Sigmoid colon (tissue), 4 donors: ENCODE measurements around the gene TCERG1.

ENCODE experiments used
- POLR2A ChIP-seq, 2 donors: fragments of 450-650 bp; IDR thresholded peaks; one replicate each; pipeline ENCODE4 v1.6.1; 2016; ENCODE audit warnings: antibody characterized with exemption in 2 of 2, mild to moderate bottlenecking in 2 of 2, moderate library complexity in 2 of 2
- POLR2AphosphoS5 ChIP-seq, 4 donors: sonication (generic); formaldehyde crosslinking; IDR thresholded peaks; one replicate each; pipeline ENCODE4 v1.6.1; 2017; ENCODE audit warnings: antibody characterized with exemption in 4 of 4
- TF ChIP-seq, protein P1 (sequence below), 4 experiments: fragments of 450-650 bp in 3 of 4; fragments of 200-600 bp in 1 of 4; IDR thresholded peaks; one replicate each; pipeline ENCODE4 v1.5.1; 2016 to 2019; ENCODE audit warnings: antibody characterized with exemption in 4 of 4, mild to moderate bottlenecking in 3 of 4, moderate library complexity in 2 of 4

GRCh38 chr5:146457431-146457830, 10.3 kb downstream of the TCERG1 start:
- TF ChIP-seq POLR2AphosphoS5 (IDR thresholded peaks at IDR 0.05) (no peak), POLR2A (IDR thresholded peaks at IDR 0.05) (no peak)
- TF ChIP-seq, protein P1, sequence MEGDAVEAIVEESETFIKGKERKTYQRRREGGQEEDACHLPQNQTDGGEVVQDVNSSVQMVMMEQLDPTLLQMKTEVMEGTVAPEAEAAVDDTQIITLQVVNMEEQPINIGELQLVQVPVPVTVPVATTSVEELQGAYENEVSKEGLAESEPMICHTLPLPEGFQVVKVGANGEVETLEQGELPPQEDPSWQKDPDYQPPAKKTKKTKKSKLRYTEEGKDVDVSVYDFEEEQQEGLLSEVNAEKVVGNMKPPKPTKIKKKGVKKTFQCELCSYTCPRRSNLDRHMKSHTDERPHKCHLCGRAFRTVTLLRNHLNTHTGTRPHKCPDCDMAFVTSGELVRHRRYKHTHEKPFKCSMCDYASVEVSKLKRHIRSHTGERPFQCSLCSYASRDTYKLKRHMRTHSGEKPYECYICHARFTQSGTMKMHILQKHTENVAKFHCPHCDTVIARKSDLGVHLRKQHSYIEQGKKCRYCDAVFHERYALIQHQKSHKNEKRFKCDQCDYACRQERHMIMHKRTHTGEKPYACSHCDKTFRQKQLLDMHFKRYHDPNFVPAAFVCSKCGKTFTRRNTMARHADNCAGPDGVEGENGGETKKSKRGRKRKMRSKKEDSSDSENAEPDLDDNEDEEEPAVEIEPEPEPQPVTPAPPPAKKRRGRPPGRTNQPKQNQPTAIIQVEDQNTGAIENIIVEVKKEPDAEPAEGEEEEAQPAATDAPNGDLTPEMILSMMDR (IDR thresholded peaks at IDR 0.05), result no peak
